ENCODE results near the gene HSP90AB1.

Gene HSP90AB1

DNA sequence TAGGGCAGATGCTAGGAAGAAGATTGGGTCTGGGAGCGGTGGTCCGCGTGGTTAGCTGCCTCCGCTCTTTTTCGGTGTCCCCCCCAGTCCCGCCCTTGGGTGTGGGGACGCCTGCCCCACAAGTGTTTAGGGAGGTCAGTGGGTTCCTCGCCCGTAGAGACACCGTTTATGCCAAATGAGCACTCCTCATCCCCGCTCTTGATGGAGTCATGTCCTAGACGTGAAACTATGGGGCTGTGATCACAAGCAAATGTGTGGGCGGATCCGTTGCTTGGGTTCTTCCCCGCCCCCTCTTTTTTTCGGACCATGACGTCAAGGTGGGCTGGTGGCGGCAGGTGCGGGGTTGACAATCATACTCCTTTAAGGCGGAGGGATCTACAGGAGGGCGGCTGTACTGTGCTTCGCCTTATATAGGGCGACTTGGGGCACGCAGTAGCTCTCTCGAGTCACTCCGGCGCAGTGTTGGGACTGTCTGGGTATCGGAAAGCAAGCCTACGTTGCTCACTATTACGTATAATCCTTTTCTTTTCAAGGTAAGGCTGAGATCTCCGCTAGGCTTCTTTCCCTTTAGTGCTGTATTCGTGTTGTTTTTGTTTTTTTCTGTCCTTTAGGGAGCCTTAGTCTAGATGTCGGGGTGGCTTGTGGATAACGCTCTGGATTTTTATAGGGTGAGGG is at the start of gene HSP90AB1:
HSP90AB1 (plus strand) TSS at position 439 of the 675 bp plus-strand sequence. CDS start 1,529 bp downstream, outside the sequence.
- DNase-seq (ENCODE audit: low spot score), result peak; percentile 94

- no peak for DNase-seq (ENCODE audit: low spot score)
Observed at GRCh38 chr6:44198684-44199083, 48.2 kb upstream of the HSP90AB1 start.

DNA sequence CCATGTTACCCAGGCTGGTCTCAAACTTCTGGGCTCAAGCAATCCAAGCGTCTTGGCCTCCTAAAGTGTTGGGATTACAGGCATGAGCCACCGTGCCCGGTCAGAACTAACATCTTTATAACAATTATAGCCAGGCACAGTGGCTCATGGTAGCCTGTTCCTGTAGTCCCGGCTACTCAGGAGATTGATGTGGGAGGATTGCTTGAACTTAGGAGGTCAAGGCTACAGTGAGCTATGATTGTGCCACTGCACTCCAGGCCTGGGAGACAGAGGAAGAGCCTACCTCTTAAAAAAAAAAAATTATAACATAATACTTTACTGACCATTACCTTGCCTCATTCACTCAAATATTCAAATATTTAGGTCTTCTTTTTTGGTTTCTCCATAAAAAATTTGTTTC is 47.0 kb upstream of the HSP90AB1 start:
- no peak for DNase-seq (ENCODE audit: low spot score)

DNA sequence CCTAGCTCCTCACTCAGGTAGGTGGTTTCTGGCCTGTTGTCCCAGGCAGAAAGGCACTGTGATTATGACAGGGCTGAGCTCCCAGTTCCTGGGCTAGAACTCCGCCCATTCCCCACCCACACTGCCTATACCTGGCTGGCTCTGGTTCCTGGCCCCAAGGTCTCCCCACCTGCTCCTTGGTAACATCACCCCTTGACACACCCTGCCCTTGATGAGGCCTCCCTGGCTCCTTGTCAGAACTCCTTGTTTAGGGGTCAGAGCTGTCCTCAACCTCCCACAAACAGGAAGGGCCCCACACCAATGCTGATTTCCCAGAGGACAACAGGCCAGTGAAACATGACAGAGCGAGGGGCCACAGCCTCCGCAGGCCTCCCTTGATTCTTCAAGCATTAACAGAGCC is 45.7 kb upstream of the HSP90AB1 start:
- no peak for DNase-seq (ENCODE audit: low spot score)

- DNase-seq (ENCODE audit: low spot score), result no peak
Observed at GRCh38 chr6:44201638-44202303, 45.1 kb upstream of the HSP90AB1 start.

DNA sequence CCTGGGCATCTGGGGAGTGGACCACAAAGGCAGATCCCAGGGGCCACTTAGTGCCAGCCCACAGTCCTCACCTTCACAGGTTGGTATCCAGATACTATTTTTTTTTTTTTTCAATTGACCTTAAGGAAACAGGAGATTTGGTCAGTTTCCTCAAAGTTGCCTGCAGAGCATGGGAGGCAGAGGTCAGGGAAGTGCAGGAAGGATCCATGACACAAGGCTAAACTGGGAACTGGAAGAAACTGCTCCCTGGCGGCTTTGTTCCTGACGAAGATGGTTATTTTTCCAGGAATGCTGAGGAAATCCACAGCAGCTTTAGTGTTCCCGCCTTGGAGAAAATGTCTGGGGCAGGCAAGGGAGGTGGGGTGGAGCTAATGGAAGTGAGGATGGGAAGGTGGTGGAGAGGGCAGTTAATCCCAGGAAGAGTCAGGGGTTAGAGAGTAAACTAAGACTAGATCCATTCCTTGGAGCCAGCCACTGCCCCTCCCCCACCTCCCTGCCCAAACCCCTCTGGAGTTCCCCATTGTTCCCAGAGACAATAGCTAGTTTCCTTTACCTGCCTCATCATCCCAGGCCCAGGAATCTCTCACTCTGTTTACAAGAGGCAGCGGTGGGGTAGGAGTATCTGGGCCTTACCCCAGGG is 44.4 kb upstream of the HSP90AB1 start:
- no peak for DNase-seq (ENCODE audit: low spot score)

DNA sequence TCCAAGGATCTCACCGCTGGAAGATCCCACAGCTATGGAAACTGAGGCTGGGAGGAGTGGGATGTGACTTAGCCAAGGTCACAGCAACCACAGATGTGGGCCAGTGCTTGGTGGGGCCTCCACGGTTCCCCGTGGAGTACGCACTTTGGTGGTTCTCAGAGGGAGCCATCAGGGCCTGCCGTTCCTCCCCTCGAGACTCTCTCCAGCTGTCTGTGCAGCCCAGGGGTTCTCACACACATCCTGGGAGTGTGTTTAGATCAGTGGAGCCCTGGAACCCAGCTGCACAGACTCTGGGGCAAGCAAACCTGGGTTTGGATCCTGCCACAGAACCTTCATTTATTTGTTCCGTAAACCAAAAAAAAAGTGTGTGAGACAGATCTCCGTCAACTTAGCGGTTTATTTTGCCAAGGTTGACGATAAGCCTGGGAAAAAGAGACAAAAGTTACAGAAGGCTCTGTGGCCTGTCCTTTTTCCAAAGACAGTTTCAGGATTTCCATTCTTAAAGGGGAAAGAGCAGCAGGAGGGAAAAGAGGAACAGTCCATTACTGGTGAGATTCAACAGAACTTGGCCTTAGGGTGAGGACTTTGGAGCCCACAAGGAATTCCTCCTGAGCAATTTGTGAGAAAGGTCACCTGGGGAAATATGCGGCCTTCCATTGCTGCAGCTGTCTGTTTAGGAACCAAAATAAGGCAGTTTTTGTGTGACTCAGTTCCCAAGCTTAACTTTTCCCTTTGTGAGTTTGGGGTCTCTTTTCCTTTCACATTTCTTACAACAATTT is 43.7 kb upstream of the HSP90AB1 start:
- peak; percentile 44 for DNase-seq (ENCODE audit: low spot score)

DNA sequence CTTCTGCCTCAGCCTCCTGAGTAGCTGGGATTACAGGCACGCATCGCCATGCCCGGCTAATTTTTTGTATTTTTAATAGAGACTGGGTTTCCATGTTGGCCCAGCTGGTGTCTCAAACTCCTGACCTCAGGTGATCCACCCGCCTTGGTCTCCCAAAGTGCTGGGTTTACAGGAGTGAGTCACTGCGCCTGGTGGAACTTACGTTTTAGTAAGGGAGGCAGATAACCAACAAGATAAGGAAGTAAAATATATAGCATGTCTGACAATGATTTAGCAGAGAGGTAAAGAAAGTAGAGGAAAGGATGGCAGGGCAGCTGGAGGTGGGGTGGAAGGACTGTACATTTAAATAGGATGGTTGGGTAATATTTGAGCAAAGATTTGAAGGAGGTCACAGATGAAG is 42.9 kb upstream of the HSP90AB1 start:
- no peak for DNase-seq (ENCODE audit: low spot score)

DNA sequence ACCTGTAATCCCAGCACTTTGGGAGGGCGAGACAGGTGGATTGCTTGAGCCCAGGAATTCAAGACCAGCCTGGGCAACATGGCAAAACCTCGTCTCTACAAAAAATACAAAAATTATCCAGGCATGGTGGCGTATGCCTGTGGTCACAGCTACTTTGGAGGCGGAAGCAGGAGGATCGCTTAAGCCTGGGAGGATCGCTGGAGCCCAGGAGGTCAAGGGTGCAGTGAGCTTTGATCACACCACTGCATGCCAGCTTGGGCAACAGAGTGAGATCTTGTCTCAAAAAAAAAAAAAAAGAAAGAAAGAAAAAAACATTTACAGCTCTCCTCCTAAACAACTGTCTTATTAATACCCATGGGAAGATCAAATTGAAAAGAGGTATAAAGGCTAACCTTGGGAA is 38.9 kb upstream of the HSP90AB1 start:
- no peak for DNase-seq (ENCODE audit: low spot score)

GRCh38 chr6:44211284-44211683 is 35.6 kb upstream of the HSP90AB1 start:
- no peak for DNase-seq (ENCODE audit: low spot score)

- DNase-seq (ENCODE audit: low spot score), result no peak
Observed at GRCh38 chr6:44214307-44214706, 32.6 kb upstream of the HSP90AB1 start.

- peak; percentile 77 for DNase-seq (ENCODE audit: low spot score)
Observed at GRCh38 chr6:44216677-44217331, 30.1 kb upstream of the HSP90AB1 start, which contains the start of gene MYMX. TSS of gene MYMX (plus strand) at chr6:44216926. CDS start at chr6:44217472, 546 bp downstream.

DNA sequence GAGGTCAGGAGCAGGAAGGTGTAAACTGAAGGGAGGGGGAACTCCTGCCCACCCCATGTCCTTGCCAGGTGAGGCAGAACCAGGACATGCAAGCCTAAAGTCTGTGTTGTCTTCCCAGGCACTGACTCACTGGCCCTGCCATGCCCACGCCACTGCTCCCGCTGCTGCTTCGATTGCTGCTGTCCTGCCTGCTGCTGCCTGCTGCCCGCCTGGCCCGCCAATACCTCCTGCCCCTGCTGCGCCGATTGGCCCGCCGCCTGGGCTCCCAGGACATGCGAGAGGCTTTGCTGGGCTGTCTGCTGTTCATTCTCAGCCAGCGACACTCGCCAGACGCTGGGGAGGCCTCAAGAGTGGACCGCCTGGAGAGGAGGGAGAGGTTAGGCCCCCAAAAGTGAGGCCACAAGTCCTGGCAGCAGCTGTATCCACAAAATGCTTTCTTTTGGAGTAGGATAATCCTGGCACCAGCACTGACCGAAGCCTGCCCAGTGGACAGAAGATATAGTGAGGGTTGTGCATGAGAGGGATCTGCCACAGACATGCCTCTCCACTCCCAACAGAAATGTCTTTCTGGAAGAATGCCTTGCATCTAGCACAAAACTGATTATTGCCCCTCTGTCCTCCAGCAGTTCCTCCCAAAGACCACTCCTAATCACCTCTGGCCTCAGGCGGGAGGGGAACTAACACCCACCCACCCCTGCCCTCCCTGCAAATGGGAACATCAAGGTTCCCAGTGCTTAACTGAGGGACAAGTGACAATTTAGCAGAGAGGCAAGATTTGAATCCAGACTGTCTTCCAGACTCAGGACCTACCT is 29.4 kb upstream of the HSP90AB1 start:
- DNase-seq (ENCODE audit: low spot score), result peak; percentile 71

DNA sequence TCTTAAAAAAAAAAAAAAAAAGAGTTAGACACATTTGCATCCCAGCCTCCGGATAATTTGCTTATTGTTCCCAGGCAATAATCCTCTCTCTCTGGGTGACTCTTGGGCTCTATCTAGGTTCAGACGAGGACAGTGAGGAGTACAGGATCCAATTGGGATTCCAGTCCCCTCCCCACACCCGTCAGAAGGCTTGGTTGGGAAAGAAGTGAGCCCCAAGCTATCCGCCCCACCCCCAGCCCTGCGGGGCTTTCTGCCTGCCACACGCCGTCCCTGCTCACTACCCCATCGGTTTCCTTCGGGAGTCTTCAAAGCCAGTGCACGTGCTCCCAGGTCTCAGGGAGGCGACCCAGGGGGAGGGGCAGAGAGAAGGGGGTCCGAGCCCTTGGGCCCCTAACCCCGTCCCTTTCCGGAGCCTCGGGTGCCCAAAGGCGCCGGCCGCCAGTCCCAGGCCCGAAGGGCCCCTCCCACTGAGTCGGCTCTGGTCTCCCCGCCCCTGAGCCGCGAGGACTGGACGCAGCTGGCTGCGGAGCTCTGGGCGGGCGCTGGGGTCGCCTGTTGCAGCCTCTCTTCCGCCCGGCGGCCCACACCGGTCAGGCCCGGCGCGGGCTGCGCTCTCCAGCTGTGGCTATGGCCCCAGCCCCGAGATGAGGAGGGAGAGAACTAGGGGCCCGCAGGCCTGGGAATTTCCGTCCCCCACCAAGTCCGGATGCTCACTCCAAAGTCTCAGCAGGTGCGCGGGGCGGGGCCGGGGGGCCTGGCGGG is 27.7 kb upstream of the HSP90AB1 start:
- peak; percentile 95 for DNase-seq (ENCODE audit: low spot score)

- DNase-seq (ENCODE audit: low spot score), result no peak
Observed at GRCh38 chr6:44219815-44220784, 26.8 kb upstream of the HSP90AB1 start.

DNA sequence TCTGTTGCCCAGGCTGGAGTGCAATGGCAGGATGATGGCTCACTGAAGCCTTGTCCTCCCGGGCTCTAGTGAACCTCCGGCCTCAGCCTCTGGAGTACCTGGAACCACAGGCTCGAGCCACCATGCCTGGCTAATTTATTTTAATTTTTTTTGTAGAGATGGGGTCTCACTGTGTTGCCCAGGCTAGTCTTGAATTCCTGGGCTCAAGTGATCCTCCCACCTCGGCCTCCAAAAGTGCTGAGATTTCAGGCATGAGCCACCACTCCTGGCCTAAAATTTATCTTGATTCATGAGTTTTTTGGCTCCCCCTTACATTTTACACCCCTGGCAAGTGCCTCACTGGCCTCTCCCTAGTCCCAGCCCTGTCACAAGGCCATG is 26.0 kb upstream of the HSP90AB1 start:
- no peak for DNase-seq (ENCODE audit: low spot score)

DNA sequence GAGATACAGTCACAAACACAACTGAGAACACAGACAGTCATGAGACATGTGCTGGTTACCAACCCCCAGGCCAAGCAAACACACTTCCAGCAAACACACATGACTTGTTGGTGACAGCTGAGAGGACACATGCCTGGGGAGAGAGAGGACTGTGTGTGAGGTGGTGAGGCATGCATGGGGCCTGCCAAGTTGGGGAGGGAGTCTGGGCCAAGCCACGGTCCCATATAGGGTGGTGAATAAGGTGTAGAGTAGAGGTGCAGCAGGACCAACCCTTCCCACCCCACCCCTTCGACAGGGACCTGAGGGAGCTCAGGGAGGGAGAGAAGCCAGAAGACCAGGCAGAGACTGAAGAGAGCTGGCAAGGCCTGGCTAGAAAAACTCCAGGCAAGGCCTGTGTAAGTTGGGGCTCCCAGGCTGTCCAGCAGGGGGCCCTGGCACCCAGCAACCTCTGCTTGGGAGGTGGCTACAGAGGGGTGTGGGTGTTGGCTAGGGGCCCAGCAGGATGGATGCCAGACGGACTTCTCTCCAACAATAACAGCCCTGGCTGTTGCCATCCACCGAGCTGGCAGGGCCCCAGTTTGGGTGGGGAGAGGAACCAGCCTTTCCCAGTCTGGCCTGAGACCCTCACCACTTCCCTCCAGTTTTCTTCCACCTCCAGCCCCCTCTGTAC is 25.5 kb upstream of the HSP90AB1 start:
- peak; percentile 80 for DNase-seq (ENCODE audit: low spot score)

DNA sequence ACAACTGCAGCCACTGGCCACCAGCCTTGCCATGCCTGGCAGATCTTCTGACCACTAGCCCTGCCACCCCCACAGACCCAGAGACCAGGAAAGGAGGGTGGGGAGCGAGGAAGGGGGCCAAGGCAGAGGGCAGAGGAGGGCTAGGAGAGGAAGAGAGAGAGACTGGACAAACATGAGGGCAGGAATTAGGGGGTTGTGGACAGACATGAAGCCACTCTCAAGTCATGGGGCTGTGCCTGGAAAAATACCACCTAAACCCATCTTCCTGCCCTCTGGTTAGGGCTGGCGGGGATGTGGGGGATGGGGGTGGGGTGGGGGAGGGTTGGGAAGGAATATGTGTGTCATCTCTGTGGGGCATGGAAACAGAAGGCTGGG is 25.0 kb upstream of the HSP90AB1 start:
- DNase-seq (ENCODE audit: low spot score), result no peak
